IMR-90 (cell line): Measurements from ENCODE around the gene TRAPPC8. TPM values are rescaled to one million over a fixed set of nuclear protein-coding genes. Genes with fewer than 3 reads are reported as not detected.

Experiments used
- ELK1 ChIP-seq: fragments of 150-350 bp; IDR thresholded peaks from 2 replicates; pipeline ENCODE4 v1.6.1; 2016; ENCODE audit warnings: low read depth, mild to moderate bottlenecking, low read length, moderate library complexity, borderline replicate concordance
- polyA plus RNA-seq, 3 experiments: library from polyadenylated mRNA; depleted of rRNA; stranded (reverse); fragments of >200 nt; gene quantifications; 2 replicates each; pipeline ENCODE4 v1.2.3, GENCODE V29; 2012; ENCODE audit warnings: low replicate concordance in 1 of 3
- total RNA-seq: library from RNA; depleted of rRNA; stranded (reverse); fragments of >200 nt; gene quantifications from 2 replicates; pipeline ENCODE4 v1.2.3, GENCODE V29; 2012

Gene TRAPPC8
- total and polyA plus RNA-seq, 2 of the 4 experiments (the other 2 are of a cell fraction), result 21.8 to 54.3 TPM

- no peak for TF ChIP-seq ELK1
These were observed 1.2 kb upstream of the TRAPPC8 start (continued) for GRCh38 chr18:31943878-31944816.
